HG02763 (cell line): ENCODE results near the gene LDB3.
A peak's percentile ranks its signal among the peaks of the same experiment; 100 is the strongest.

Experiments
- ATAC-seq: cut with Tn5 transposase; IDR thresholded peaks from one replicate; pipeline ENCODE4 v1.9.1; 2021; ENCODE audit warnings: mild to moderate bottlenecking, moderate library complexity; ENCODE audit not compliant: unreplicated experiment

Gene LDB3

DNA sequence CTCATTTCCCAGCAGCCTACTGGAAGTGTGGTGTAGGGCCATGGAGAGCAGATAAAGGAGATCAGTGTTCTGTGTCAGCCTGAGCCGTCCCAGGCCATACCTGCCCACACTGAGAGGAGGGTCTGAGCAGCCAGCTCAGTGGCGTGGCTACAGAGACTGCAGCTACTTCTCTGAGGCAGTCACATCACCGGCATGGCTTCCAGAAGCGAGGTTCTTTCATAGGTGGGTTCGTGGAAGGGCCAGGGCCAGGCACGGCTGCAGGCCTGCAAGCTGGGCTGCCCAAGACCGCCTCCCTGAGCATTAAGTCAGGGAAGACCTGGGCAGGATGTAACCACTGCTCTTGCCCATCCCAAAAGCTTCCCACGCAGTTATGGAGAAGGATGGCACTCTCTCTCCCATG is 34.9 kb downstream of the LDB3 start:
- ATAC-seq: no peak

GRCh38 chr10:86705139-86705538 is 36.8 kb downstream of the LDB3 start:
- ATAC-seq: no peak

- ATAC-seq: no peak
These were observed 37.6 kb downstream of the LDB3 start for GRCh38 chr10:86705905-86706304.

DNA sequence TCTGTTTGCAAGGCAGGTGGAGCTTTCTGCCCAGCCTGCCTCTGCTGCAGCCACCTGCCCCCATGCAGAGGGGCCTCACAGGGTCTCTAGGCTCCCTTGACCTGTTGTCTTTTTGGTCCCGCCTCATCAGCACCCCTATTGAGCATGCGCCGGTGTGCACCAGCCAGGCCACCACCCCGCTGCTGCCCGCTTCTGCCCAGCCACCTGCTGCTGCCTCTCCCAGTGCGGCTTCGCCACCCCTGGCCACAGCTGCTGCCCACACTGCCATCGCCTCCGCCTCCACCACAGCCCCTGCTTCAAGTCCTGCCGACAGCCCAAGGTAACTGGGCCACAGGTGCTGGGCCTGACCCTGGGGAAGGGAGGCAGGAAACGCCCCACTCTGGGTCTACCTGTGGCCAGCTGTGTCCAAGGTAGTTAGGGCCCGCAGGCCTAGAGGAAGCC is 38.1 kb downstream of the LDB3 start:
- ATAC-seq: no peak

DNA sequence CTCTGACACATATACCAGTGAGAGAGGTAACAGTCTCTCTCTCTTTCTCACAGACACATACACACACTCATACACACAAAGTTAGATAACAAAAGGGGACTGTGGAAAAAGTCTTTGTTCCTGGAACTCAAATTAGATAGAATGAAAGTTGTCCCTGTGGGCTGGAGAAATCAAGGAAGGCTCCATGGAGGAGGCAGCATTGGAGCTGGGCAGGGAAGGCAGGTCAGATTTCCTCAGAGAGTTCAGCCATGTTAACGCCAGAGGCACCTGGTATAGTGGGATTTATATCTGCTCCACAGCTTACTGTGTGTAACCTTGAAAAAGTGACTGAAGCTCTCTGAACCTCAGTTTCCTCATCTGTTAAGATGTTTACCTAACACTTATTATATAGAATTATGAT is 38.7 kb downstream of the LDB3 start:
- ATAC-seq: no peak

- ATAC-seq: no peak
These were observed 39.2 kb downstream of the LDB3 start for GRCh38 chr10:86707505-86707904.

GRCh38 chr10:86708068-86708782 is 39.9 kb downstream of the LDB3 start:
- no peak for ATAC-seq

- ATAC-seq: no peak
These were observed 40.6 kb downstream of the LDB3 start for GRCh38 chr10:86708783-86709380.

GRCh38 chr10:86709396-86710185 is 41.3 kb downstream of the LDB3 start:
- no peak for ATAC-seq

DNA sequence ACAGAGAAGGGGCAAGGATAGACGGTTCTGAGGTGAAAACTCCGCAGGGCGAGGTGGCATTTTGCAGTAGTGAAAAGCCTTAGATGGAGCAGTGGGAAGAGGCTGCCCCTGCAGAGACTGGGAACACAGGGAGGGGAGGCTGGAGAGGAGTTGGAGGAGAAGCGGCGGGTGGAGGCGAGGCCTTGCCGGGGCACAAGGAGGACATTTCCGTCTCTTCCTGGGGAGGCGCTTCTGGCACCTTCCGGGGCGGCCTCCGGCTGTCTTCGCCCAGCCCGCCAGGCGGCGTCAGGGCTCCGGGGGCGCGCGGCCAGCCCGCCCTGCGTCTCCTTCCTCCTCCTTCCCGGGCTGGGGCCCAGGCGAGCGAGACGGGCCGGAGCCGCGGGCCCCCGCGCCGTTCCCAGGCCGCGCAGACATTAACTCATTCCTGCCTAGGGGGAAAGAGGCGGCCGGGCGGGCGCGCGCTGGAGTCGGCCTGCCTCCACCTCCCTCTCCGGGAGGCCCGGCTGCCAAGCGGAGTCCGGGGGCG is 42.7 kb downstream of the LDB3 start:
- peak; percentile 88 for ATAC-seq

DNA sequence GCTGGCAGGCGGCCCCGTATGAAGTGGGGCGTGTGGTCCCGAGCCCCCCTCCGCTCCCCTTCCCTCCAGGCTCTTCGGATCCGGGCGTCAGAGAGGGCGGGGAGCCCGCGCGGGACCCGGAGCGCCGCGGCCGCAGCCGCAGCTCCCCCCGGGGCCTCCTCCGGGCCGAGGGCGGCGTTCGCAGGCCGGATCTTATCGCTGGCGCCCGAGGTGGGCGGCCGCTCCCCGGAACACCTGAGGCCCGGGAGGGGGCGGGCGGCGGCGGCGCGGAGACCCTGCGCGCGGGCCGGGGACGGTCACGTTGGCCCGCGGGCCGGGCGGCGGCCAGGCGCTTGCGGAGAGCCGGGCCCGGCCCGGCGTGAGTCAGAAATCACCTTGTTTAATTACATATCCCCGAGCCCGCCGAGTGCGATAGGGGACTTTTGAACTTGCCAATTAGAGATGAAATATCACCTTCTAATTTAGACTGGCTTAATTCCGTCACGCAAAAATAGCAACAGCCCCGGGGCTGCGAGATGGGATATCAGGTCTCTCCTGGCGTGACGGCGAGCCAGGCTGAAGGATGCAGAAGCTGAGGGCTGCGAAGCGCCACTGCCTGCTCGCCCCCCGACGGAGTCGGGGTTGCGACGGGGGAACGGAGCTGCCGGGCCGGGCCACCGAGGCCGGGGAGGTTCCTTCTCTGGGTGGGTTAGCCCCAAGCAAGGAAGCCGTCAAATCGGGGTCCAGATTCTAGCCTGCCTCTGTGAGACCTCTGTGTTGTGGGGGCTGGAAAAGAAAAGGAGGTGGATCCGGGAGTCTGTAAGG is 43.4 kb downstream of the LDB3 start:
- ATAC-seq: peak; percentile 41

DNA sequence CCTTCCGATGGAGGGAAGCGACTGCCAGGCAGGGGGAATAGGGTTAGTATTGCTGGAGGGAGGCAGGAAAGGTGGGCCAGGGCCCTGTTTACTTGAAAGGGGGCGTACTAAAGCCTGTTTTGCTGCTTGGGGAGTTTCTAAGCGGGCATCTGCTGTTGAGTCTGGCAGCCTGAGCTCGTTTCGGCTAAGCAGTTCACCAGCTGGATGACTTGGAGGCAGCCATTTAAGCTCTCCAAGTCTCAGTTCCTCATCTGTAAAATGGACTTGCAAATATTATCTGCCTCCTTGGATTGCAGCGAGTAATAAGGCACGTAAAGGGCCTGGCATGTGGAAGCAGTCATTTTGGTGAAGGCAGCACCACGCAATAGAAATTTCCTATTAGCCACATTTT is 44.0 kb downstream of the LDB3 start:
- no peak for ATAC-seq

GRCh38 chr10:86715156-86715795 is 47.0 kb downstream of the LDB3 start:
- ATAC-seq: no peak

- no peak for ATAC-seq
These were observed 47.5 kb downstream of the LDB3 start for GRCh38 chr10:86715836-86716235.

DNA sequence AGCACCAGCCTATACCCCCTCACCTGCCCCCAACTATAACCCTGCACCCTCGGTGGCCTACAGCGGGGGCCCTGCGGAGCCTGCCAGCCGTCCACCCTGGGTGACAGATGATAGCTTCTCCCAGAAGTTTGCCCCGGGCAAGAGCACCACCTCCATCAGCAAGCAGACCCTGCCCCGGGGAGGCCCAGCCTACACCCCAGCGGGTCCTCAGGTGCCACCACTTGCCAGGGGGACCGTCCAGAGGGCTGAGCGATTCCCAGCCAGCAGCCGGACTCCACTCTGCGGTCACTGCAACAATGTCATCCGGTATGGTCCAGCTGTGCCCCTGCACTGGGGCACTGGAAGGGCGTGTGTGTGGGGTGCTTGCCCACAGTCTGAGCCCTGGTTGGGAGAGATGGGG is 48.2 kb downstream of the LDB3 start:
- ATAC-seq: no peak

- ATAC-seq: no peak
These were observed 50.2 kb downstream of the LDB3 start for GRCh38 chr10:86718556-86718955.

DNA sequence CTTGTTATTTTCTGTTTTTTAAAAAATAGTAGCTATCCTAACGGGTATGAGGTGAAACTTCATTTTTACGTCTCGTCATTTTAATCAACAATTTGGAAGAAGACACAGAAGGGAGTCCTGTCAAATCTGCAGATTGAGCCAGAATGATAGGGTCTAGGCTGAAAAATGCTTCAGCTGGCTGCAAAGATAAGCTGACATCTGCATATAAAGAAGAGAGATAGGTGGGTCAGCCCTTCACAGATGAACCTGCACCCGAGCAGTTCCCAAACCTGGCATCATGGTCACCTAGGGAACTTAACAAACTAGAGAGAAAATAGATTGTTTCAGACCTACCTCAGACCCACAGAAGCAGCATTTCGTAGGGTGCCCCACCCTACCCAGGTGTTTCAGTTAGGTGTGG is 52.9 kb downstream of the LDB3 start:
- ATAC-seq: no peak

DNA sequence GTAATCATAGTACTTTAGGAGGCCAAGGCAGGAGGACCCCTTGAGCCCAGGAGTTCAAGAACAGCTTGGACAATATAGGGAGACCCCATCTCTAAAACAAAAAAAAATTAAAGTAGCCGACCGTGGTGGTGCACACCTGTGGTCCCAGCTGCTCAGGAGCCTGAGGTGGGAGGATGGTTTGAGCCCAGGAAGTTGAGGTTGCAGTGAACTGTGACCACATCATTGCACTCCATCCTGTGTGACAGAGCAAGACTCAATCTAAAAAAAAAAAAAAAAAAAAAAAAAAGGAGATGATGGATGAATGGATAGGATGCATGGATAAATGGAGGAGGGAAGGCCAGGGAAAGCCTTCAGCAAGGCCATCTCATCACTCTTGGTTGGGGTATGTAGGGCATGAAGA is 54.7 kb downstream of the LDB3 start:
- ATAC-seq: no peak

DNA sequence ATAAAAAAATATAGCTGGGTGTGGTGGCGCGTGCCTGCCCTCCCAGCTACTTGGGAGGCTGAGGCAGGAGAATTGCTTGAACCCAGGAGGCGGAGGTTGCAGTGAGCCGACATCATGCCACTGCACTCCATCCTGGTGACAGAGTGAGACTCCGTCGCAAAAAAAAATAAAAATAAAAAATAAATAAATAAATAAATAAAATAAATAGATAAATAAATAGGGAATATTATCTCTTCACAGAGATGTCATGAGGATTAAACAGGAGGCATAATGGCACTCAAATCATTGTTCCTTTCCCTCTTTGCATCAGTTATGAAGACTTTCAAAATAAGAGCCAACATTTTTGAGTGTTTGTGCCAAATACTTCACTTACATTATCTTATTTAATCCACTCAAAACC is 56.1 kb downstream of the LDB3 start:
- no peak for ATAC-seq

DNA sequence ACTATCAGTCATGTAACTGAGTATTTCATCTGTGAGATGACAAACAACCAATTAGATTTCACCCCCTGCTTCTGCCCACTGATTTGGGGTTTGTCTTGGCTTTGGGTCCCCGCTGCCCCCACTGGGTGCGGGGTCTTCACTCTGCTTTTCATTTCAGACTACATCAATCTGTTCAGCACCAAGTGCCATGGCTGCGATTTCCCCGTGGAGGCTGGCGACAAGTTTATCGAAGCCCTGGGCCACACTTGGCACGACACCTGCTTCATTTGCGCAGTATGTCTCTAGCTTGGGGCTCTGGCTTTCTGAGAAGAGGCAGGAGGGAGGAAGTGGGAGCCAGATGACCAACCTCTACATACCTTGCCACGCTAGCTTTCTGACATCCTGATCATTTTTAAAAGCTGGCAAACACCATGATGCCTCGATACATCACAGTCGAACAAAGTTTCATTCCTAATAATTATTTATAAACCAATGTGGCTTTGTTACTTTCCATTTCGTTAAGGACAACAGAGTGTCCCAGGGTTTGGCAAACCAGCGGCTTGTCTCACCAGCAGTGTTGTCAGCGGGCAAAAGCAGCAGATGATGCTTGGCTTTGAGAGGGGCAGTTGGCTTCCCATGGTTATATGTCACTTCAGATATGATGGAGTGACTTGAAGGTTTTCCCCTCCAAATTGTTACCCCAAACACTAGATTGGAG is 57.8 kb downstream of the LDB3 start:
- no peak for ATAC-seq
